ENCODE measurements around the gene RALGPS2. TPM values are rescaled to one million over a fixed set of nuclear protein-coding genes. Genes with fewer than 3 reads are reported as not detected.

The RALGPS2 gene
- total and polyA plus RNA-seq, 2 of the 8 experiments (the other 6 are each of a cell fraction or from before 2014, with no cell fraction given) = 6.7 to 38.0 TPM

DNA sequence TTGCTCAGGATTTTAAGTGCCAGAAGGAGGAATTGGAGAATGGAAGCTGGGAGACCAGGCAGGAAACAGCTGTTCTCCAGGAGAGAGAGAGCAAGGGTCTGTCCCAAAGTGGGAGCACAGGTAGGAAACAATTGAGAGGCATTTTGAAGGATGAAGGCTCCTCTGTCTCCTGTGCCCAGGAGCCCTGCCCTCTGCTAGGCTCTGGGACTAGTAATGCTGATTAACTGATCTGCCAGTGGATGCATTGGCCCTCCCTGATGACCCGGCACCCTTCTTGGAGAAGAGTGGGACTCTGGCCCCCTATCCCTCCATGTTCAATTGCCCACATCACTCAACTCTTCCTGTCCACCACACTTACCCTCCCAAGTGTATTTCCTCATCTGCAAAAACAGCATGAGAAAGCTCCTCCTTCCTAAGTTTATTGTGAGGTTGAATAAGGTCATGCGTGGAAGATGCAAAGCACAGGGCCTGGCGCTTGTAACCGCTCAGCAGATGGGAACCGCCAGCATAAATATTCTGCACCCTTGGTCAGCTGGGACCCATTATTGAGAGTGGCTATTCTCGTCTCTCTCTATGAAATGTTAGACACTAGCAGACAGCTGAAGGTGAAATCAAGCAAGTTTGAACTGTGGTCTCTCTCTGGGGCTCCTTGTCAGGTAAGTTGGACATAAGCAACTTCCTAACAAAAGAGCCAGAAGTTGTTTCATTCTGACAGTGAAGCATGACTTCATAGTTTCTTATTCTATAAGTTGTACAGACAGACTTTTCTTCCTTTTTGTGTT is 208.9 kb downstream of the RALGPS2 start:
- Histone ChIP-seq H3K9me3 (ENCODE audit: insufficient read depth in 2 of 2, low read depth in 1 of 2, low read length in 1 of 2) (no peaks in the 10 kb centered on the region), H2BK120ac (replicated peaks; ENCODE audit: low read depth, low read length) (no peak overlapping the region), H2AK5ac (ENCODE audit: low read depth, low read length) (no peak overlapping the region), H3K27ac (ENCODE audit: low read depth, low read length) (no peak overlapping the region), H2BK5ac (ENCODE audit: low read depth, low read length) (no peak overlapping the region), H3K4me1 (replicated peaks in 1 of 4; ENCODE audit: control insufficient read depth in 3 of 4, insufficient read depth in 4 of 4, low read length in 3 of 4) (peaks cover 4 to 15% (median 5%) of the 10 kb centered on the region in 4 experiments; a peak in 5 of 7 replicates), H3K4me3 (ENCODE audit: extremely low read depth in 1 of 4, insufficient read depth in 2 of 4, low read depth in 3 of 4, low read length in 4 of 4) (no peak overlapping the region), H4K8ac (ENCODE audit: extremely low read depth, insufficient read depth, low read length) (no peak overlapping the region), H3K14ac (ENCODE audit: insufficient read length) (no peak overlapping the region), H2BK20ac (ENCODE audit: low read length) (no peak overlapping the region), H4K5ac (ENCODE audit: insufficient read length, low read depth, low read length) (no peak overlapping the region), H3K23ac (ENCODE audit: insufficient read length) (no peak overlapping the region), H3K23me2 (ENCODE audit: low read depth, low read length) (no peaks in the 10 kb centered on the region), H3K4ac (replicated peaks; ENCODE audit: insufficient read length, low read depth, low read length) (no peak overlapping the region), H3K4me2 (ENCODE audit: insufficient read depth in 1 of 2, low read depth in 2 of 2, low read length in 2 of 2) (no peak overlapping the region), H3K56ac (replicated peaks; ENCODE audit: insufficient read length, low read depth, low read length) (no peak overlapping the region), H4K20me1 (replicated peaks in 1 of 2; ENCODE audit: control insufficient read depth in 1 of 2, insufficient read depth in 2 of 2, low read length in 2 of 2) (no peaks in the 10 kb centered on the region), H3K79me1 (ENCODE audit: low read depth, low read length) (no peaks in the 10 kb centered on the region), H2BK12ac (ENCODE audit: low read depth, low read length) (no peak overlapping the region), H3K79me2 (ENCODE audit: control insufficient read depth in 1 of 2, insufficient read depth in 2 of 2, low read length in 2 of 2) (no peaks in the 10 kb centered on the region), H4K91ac (replicated peaks; ENCODE audit: insufficient read length, low read length) (no peak overlapping the region), H3K18ac (ENCODE audit: extremely low read depth, low read length) (no peak overlapping the region), H3K36me3 (ENCODE audit: control insufficient read depth in 2 of 4, insufficient read depth in 4 of 4, low read length in 3 of 4) (no peaks in the 10 kb centered on the region), H2AFZ (ENCODE audit: low read length) (no peak overlapping the region), H3K9ac (replicated peaks in 1 of 4; ENCODE audit: extremely low read depth in 1 of 4, low read depth in 3 of 4, low read length in 3 of 4) (no peak overlapping the region), H2BK15ac (ENCODE audit: low read length) (no peak overlapping the region), H3K27me3 (replicated peaks in 1 of 4; ENCODE audit: control insufficient read depth in 3 of 4, extremely low read depth in 1 of 4, insufficient read depth in 3 of 4, low read length in 3 of 4) (no peaks in the 10 kb centered on the region)
- 92% methylated on average over 6 of the region's 6 CpGs; no CpG with 5 or more reads in 1 of the 2 experiments for WGBS, 2 experiments (ENCODE audit: extremely low coverage in 1 of 2, insufficient coverage in 1 of 2, insufficient read length in 1 of 2, insufficient replicate concordance in 2 of 2, low coverage in 1 of 2, low lambda C conversion rate in 2 of 2, missing lambda C conversion rate in 1 of 2)
- DNase-seq (ENCODE audit: low read depth in 1 of 2, low spot score in 2 of 2) (no peak), FAIRE-seq (no peak)
- ChIA-PET CTCF (ENCODE audit: partially characterized antibody) (interaction anchor here (4.2 kb wide), 1 partner anchor 69 kb away, joined by 29 read pairs; no protein-coding TSS in a partner anchor), POLR2A (ENCODE audit: partially characterized antibody) (interaction anchor here (1.3 kb wide), 1 partner anchor 8 kb away, joined by 3 read pairs; no protein-coding TSS in a partner anchor)
- TF ChIP-seq, protein P1, sequence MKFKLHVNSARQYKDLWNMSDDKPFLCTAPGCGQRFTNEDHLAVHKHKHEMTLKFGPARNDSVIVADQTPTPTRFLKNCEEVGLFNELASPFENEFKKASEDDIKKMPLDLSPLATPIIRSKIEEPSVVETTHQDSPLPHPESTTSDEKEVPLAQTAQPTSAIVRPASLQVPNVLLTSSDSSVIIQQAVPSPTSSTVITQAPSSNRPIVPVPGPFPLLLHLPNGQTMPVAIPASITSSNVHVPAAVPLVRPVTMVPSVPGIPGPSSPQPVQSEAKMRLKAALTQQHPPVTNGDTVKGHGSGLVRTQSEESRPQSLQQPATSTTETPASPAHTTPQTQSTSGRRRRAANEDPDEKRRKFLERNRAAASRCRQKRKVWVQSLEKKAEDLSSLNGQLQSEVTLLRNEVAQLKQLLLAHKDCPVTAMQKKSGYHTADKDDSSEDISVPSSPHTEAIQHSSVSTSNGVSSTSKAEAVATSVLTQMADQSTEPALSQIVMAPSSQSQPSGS (IDR thresholded peaks at IDR 0.05; ENCODE audit: low read length) = no peak
- TF ChIP-seq CREB1 (IDR thresholded peaks at IDR 0.05) = no peak
- TF ChIP-seq JUND (IDR thresholded peaks at IDR 0.05; ENCODE audit: low read length) = no peak
- no peak for TF ChIP-seq CHD1 (IDR thresholded peaks at IDR 0.05; ENCODE audit: low read depth, low read length)
- TF ChIP-seq POU5F1 (IDR thresholded peaks at IDR 0.05; ENCODE audit: low read depth, low read length) = no peak
- TF ChIP-seq TAF1 (IDR thresholded peaks at IDR 0.05; ENCODE audit: low read depth, low read length) = no peak
- no peak for TF ChIP-seq ASH2L (IDR thresholded peaks at IDR 0.05; ENCODE audit: low read length)
- TF ChIP-seq HDAC6 (IDR thresholded peaks at IDR 0.05; ENCODE audit: low read depth, low read length) = no peak
- no peak for TF ChIP-seq GABPA (IDR thresholded peaks at IDR 0.05; ENCODE audit: borderline replicate concordance, insufficient read depth, low read length)
- TF ChIP-seq YY1 (IDR thresholded peaks at IDR 0.05; ENCODE audit: low read depth, low read length) = no peak
- TF ChIP-seq TBP (IDR thresholded peaks at IDR 0.05; ENCODE audit: low read depth, low read length) = no peak
- no peak for TF ChIP-seq NANOG (IDR thresholded peaks at IDR 0.05; ENCODE audit: insufficient read depth, low read depth, low read length, poor library complexity, severe bottlenecking)
